ENCODE results near the gene STIP1. TPM values are rescaled to one million over a fixed set of nuclear protein-coding genes. Genes with fewer than 3 reads are reported as not detected.

Gene STIP1
- total and polyA plus RNA-seq, 5 donors = 93.0 to 170 (median 99.7) TPM

- 95% methylated on average over 9 of the region's 9 CpGs for WGBS
- Histone ChIP-seq H3K27me3 (ENCODE audit: control insufficient read depth, insufficient read depth) (no peaks in the 10 kb centered on the region), H3K27ac (ENCODE audit: low read length) (no peak overlapping the region), H3K4me1 (ENCODE audit: control insufficient read depth, insufficient read depth, low read length) (no peaks in the 10 kb centered on the region), H3K4me3 (ENCODE audit: low read length) (no peak overlapping the region), H3K9me3 (ENCODE audit: control insufficient read depth, low read length) (no peaks in the 10 kb centered on the region)
- ATAC-seq (no peak), DNase-seq (no peak)
- intact Hi-C loops (cut with DNase I) = no loop called here
Observed at GRCh38 chr11:64202992-64203391, 17.0 kb downstream of the STIP1 start.

GRCh38 chr11:64203421-64204079, 17.6 kb downstream of the STIP1 start:
- DNase-seq (no peak), ATAC-seq (no peak)
- Histone ChIP-seq H3K27me3 (ENCODE audit: control insufficient read depth, insufficient read depth) (no peaks in the 10 kb centered on the region), H3K4me1 (ENCODE audit: control insufficient read depth, insufficient read depth, low read length) (no peaks in the 10 kb centered on the region), H3K9me3 (ENCODE audit: control insufficient read depth, low read length) (no peaks in the 10 kb centered on the region), H3K4me3 (ENCODE audit: low read length) (no peak overlapping the region), H3K27ac (ENCODE audit: low read length) (no peak overlapping the region)
- 90% methylated on average over 27 of the region's 27 CpGs for WGBS
- intact Hi-C loops (cut with DNase I) = loop anchor here in 1 of 4 donors (2.0 kb wide), 1 partner anchor 97 kb away; the partner anchor contains the start of gene CATSPERZ

GRCh38 chr11:64204080-64204440, 18.1 kb downstream of the STIP1 start:
- DNase-seq = no peak
- Histone ChIP-seq H3K27ac (ENCODE audit: low read length) (no peak overlapping the region), H3K4me1 (ENCODE audit: control insufficient read depth, insufficient read depth, low read length) (no peaks in the 10 kb centered on the region), H3K4me3 (ENCODE audit: low read length) (no peak overlapping the region), H3K9me3 (ENCODE audit: control insufficient read depth, low read length) (no peaks in the 10 kb centered on the region), H3K27me3 (ENCODE audit: control insufficient read depth, insufficient read depth) (no peaks in the 10 kb centered on the region)
- no peak for ATAC-seq
- intact Hi-C loops (cut with DNase I) = loop anchor here in 1 of 4 donors (2.0 kb wide), 1 partner anchor 97 kb away; the partner anchor contains the start of gene CATSPERZ
- 85% methylated on average over 16 of the region's 16 CpGs for WGBS

- no peaks in the 10 kb centered on the region for H3K27me3 ChIP-seq (ENCODE audit: control insufficient read depth, insufficient read depth)
- WGBS = 37% methylated on average over 7 of the region's 7 CpGs
- H3K27ac ChIP-seq (ENCODE audit: low read length) = no peak overlapping the region
- H3K4me3 ChIP-seq (ENCODE audit: low read length) = no peak overlapping the region
- peak; percentile 49 to 51 for ATAC-seq
- intact Hi-C loops (cut with DNase I) = loop anchor here in 1 of 4 donors (2.0 kb wide), 1 partner anchor 96 kb away; the partner anchor contains the start of gene CATSPERZ
- DNase-seq = peak; percentile 88 to 94 (median 92)
- H3K4me1 ChIP-seq (ENCODE audit: control insufficient read depth, insufficient read depth, low read length) = no peaks in the 10 kb centered on the region
- H3K9me3 ChIP-seq (ENCODE audit: control insufficient read depth, low read length) = no peaks in the 10 kb centered on the region
Observed at GRCh38 chr11:64204464-64204989, 18.6 kb downstream of the STIP1 start.

- DNase-seq (peak; percentile 74 to 91 (median 88)), ATAC-seq (peak; percentile 44 to 56)
- Histone ChIP-seq H3K4me1 (ENCODE audit: control insufficient read depth, insufficient read depth, low read length) (no peaks in the 10 kb centered on the region), H3K27me3 (ENCODE audit: control insufficient read depth, insufficient read depth) (no peaks in the 10 kb centered on the region), H3K4me3 (ENCODE audit: low read length) (peak within 1 kb of the TSS; percentile 13), H3K27ac (ENCODE audit: low read length) (peak within 1 kb of the TSS; percentile 73), H3K9me3 (ENCODE audit: control insufficient read depth, low read length) (no peaks in the 10 kb centered on the region)
- intact Hi-C loops (cut with DNase I) = loop anchor here in 1 of 4 donors (2.0 to 5.0 kb wide), 2 partner anchors 44 to 96 kb away; partner anchors contain the start of genes CATSPERZ and PLCB3
- WGBS = 68% methylated on average over 27 of the region's 27 CpGs
Observed at GRCh38 chr11:64206457-64207255, 20.7 kb downstream of the STIP1 start, which contains the start of gene FERMT3. Gene FERMT3 (plus strand): TSS chr11:64206721. CDS start chr11:64207365, 644 bp downstream.

GRCh38 chr11:64207256-64208085, 21.5 kb downstream of the STIP1 start:
- Histone ChIP-seq H3K27me3 (ENCODE audit: control insufficient read depth, insufficient read depth) (no peaks in the 10 kb centered on the region), H3K27ac (ENCODE audit: low read length) (peak overlapping the region; percentile 73), H3K9me3 (ENCODE audit: control insufficient read depth, low read length) (no peaks in the 10 kb centered on the region), H3K4me1 (ENCODE audit: control insufficient read depth, insufficient read depth, low read length) (no peaks in the 10 kb centered on the region), H3K4me3 (ENCODE audit: low read length) (peak overlapping the region; percentile 13)
- 27% methylated on average over 30 of the region's 30 CpGs for WGBS
- DNase-seq (peak; percentile 83 to 89 (median 87)), ATAC-seq (peak; percentile 60 to 71)
- intact Hi-C loops (cut with DNase I) = loop anchor here in 1 of 4 donors (2.0 to 5.0 kb wide), 2 partner anchors 43 to 95 kb away; partner anchors contain the start of genes CATSPERZ and PLCB3

GRCh38 chr11:64208086-64208795, 22.3 kb downstream of the STIP1 start:
- H3K9me3 ChIP-seq (ENCODE audit: control insufficient read depth, low read length) = no peaks in the 10 kb centered on the region
- no peaks in the 10 kb centered on the region for H3K27me3 ChIP-seq (ENCODE audit: control insufficient read depth, insufficient read depth)
- intact Hi-C loops (cut with DNase I) = loop anchor here in 1 of 4 donors (5.0 kb wide), 1 partner anchor 94 kb away; the partner anchor contains the start of gene CATSPERZ
- H3K4me1 ChIP-seq (ENCODE audit: control insufficient read depth, insufficient read depth, low read length) = no peaks in the 10 kb centered on the region
- H3K27ac ChIP-seq (ENCODE audit: low read length) = peak overlapping the region; percentile 73
- ATAC-seq (peak; percentile 1), DNase-seq (peak in 1 of 3 donors; percentile 61)
- peak overlapping the region; percentile 13 for H3K4me3 ChIP-seq (ENCODE audit: low read length)
- 71% methylated on average over 23 of the region's 23 CpGs for WGBS

- no peak for DNase-seq
- no peak overlapping the region for H3K4me3 ChIP-seq (ENCODE audit: low read length)
- intact Hi-C loops (cut with DNase I) = loop anchor here in 1 of 4 donors (5.0 kb wide), 1 partner anchor 93 kb away; the partner anchor contains the start of gene CATSPERZ
- 83% methylated on average over 18 of the region's 18 CpGs for WGBS
- no peaks in the 10 kb centered on the region for H3K4me1 ChIP-seq (ENCODE audit: control insufficient read depth, insufficient read depth, low read length)
- ATAC-seq = no peak
- no peaks in the 10 kb centered on the region for H3K27me3 ChIP-seq (ENCODE audit: control insufficient read depth, insufficient read depth)
- H3K9me3 ChIP-seq (ENCODE audit: control insufficient read depth, low read length) = no peaks in the 10 kb centered on the region
- no peak overlapping the region for H3K27ac ChIP-seq (ENCODE audit: low read length)
Observed at GRCh38 chr11:64208796-64209562, 23.0 kb downstream of the STIP1 start.

- 82% methylated on average over 8 of the region's 8 CpGs for WGBS
- Histone ChIP-seq H3K4me1 (ENCODE audit: control insufficient read depth, insufficient read depth, low read length) (no peaks in the 10 kb centered on the region), H3K27me3 (ENCODE audit: control insufficient read depth, insufficient read depth) (no peaks in the 10 kb centered on the region), H3K4me3 (ENCODE audit: low read length) (no peak overlapping the region), H3K27ac (ENCODE audit: low read length) (no peak overlapping the region), H3K9me3 (ENCODE audit: control insufficient read depth, low read length) (no peaks in the 10 kb centered on the region)
- intact Hi-C loops (cut with DNase I) = loop anchor here in 1 of 4 donors (5.0 kb wide), 1 partner anchor 93 kb away; the partner anchor contains the start of gene CATSPERZ
- ATAC-seq (no peak), DNase-seq (no peak)
Observed at GRCh38 chr11:64209563-64209843, 23.5 kb downstream of the STIP1 start.

Data from right cardiac atrium (tissue), 5 donors.